Keratinocyte (primary cell): ENCODE measurements around the gene CDT1.

Experiments
- CTCF ChIP-seq, 3 experiments: IDR thresholded peaks in 1 of 3; conservative IDR thresholded peaks in 1 of 3; optimal IDR thresholded peaks in 1 of 3; 2 replicates in 2 of 3; 3 replicates in 1 of 3; pipeline versions ENCODE3 to v1.5.1; 2011; ENCODE audit warnings: low read length in 3 of 3, mild to moderate bottlenecking in 3 of 3, moderate library complexity in 2 of 3, control low read depth in 1 of 3, inconsistent platforms in 1 of 3; ENCODE audit not compliant: insufficient read depth in 2 of 3; ENCODE audit errors: extremely low read depth in 1 of 3
- EZH2 ChIP-seq: IDR thresholded peaks from one replicate; pipeline ENCODE4 v1.6.1; 2012; ENCODE audit warnings: inconsistent platforms, mild to moderate bottlenecking, low read length, moderate library complexity

DNA sequence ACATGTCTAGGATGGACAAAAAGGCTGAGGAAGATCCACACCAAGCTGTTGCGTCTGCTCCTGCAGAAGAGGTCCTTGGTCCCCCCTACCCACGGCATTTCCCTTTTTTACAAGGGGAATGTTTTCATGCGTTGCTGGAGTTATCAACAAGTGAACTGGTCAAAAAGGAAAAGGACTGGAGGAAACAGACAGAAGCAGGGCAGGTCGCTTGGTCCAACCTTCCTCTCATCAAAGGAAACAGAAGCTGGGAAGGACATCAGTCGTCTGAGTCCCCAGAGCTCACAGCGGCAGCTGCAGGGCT is 44.7 kb upstream of the CDT1 start:
- TF ChIP-seq CTCF (optimal IDR thresholded peaks at IDR 0.05 in 1 of 3, IDR thresholded peaks at IDR 0.05 in 1 of 3, conservative IDR thresholded peaks at IDR 0.05 in 1 of 3; ENCODE audit: extremely low read depth in 1 of 3, insufficient read depth in 2 of 3, low read length in 3 of 3) (no peak), EZH2 (no peak)
